HUDEP-2 (cell line): Measurements from ENCODE around the gene EPB41L1.
A peak's percentile ranks its signal among the peaks of the same experiment; 100 is the strongest.

ENCODE experiments used
- DNase-seq, 76 experiments: peaks; one replicate each; lab custom pipeline; 2025; ENCODE audit not compliant: unreplicated experiment in 76 of 76; lab: John Stamatoyannopoulos, UW

EPB41L1 gene

GRCh38 chr20:36153736-36154699, 522 bp upstream of the EPB41L1 start:
- peak in 42 of 76 experiments; percentile 4 to 75 (median 37) for DNase-seq

- DNase-seq: no peak
Measured at GRCh38 chr20:36155629-36155971, 1.1 kb downstream of the EPB41L1 start.

- no peak for DNase-seq
Measured at GRCh38 chr20:36155991-36156390, 1.5 kb downstream of the EPB41L1 start.

GRCh38 chr20:36157610-36158009, 3.1 kb downstream of the EPB41L1 start:
- DNase-seq: no peak

- no peak for DNase-seq
Measured at GRCh38 chr20:36158160-36158741, 3.7 kb downstream of the EPB41L1 start.

GRCh38 chr20:36159833-36160232, 5.3 kb downstream of the EPB41L1 start:
- DNase-seq: no peak

GRCh38 chr20:36162272-36162966, 7.9 kb downstream of the EPB41L1 start:
- DNase-seq: peak in 2 of 76 experiments; percentile 2 to 7

- no peak for DNase-seq
Measured at GRCh38 chr20:36167902-36168503, 13.5 kb downstream of the EPB41L1 start.

- no peak for DNase-seq
Measured at GRCh38 chr20:36170542-36171215, 16.1 kb downstream of the EPB41L1 start.

GRCh38 chr20:36173451-36173933, 19.0 kb downstream of the EPB41L1 start:
- peak in 4 of 76 experiments; percentile 1 to 39 (median 18) for DNase-seq

GRCh38 chr20:36175016-36175415, 20.5 kb downstream of the EPB41L1 start:
- no peak for DNase-seq

- peak in 3 of 76 experiments; percentile 9 to 28 (median 10) for DNase-seq
Measured at GRCh38 chr20:36175475-36175995, 21.0 kb downstream of the EPB41L1 start.

- DNase-seq: no peak
Measured at GRCh38 chr20:36177716-36178115, 23.2 kb downstream of the EPB41L1 start.

GRCh38 chr20:36179170-36179945, 24.8 kb downstream of the EPB41L1 start:
- DNase-seq: no peak

GRCh38 chr20:36180323-36180722, 25.8 kb downstream of the EPB41L1 start:
- no peak for DNase-seq

- DNase-seq: no peak
Measured at GRCh38 chr20:36181934-36182603, 27.5 kb downstream of the EPB41L1 start.

GRCh38 chr20:36182604-36183154, 28.1 kb downstream of the EPB41L1 start:
- no peak for DNase-seq

- DNase-seq: no peak
Measured at GRCh38 chr20:36183155-36183944, 28.8 kb downstream of the EPB41L1 start.
